H1 (cell line): ENCODE measurements around the gene CCDC33. TPM values are rescaled to one million over a fixed set of nuclear protein-coding genes. Genes with fewer than 3 reads are reported as not detected.
A peak's percentile ranks its signal among the peaks of the same experiment; 100 is the strongest.

Experiments used
- CTCF ChIA-PET: fragments of 300-600 bp; sonication (Branson Sonifier 250); formaldehyde crosslinking; loops from one replicate; lab custom pipeline; 2021; ENCODE audit not compliant: partially characterized antibody; lab: Charles Lee
- POLR2A ChIA-PET: fragments of 300-600 bp; sonication (Branson Sonifier 250); formaldehyde crosslinking; loops from one replicate; lab custom pipeline; 2021; ENCODE audit warnings: inconsistent platforms; ENCODE audit not compliant: partially characterized antibody; lab: Charles Lee
- DNase-seq, 2 experiments: peaks; one replicate each; pipeline versions ENCODE4 v3.0.0 to v3.0.0-alpha.2; 2010 to 2022; ENCODE audit warnings: low spot score in 2 of 2, low read depth in 1 of 2, mixed read lengths in 1 of 2
- FAIRE-seq: peaks from 2 replicates; lab custom pipeline; 2011; peaks lifted over from hg19 to GRCh38; lab: Jason Lieb, UNC
- H2AFZ ChIP-seq: 2 replicates; pipeline ENCODE4 v1.8.1; 2012; ENCODE audit warnings: low read length, inconsistent platforms
- H2AK5ac ChIP-seq: 2 replicates; pipeline ENCODE4 v1.6.1; 2013; ENCODE audit warnings: low read depth, low read length
- H2BK120ac ChIP-seq: replicated peaks from 2 replicates; pipeline ENCODE3; 2013; ENCODE audit warnings: low read depth, low read length, inconsistent platforms
- H2BK12ac ChIP-seq: 2 replicates; pipeline ENCODE4 v1.6.1; 2013; ENCODE audit warnings: low read depth, low read length
- H2BK15ac ChIP-seq: 2 replicates; pipeline ENCODE4 v1.6.1; 2013; ENCODE audit warnings: low read length
- H2BK20ac ChIP-seq: 2 replicates; pipeline ENCODE4 v1.6.1; 2013; ENCODE audit warnings: low read length
- H2BK5ac ChIP-seq: 2 replicates; pipeline ENCODE4 v1.6.1; 2013; ENCODE audit warnings: low read depth, low read length
- H3K14ac ChIP-seq: 2 replicates; pipeline ENCODE4 v1.6.1; 2013; ENCODE audit warnings: inconsistent platforms; ENCODE audit not compliant: insufficient read length
- H3K18ac ChIP-seq: 2 replicates; pipeline ENCODE4 v1.6.1; 2013; ENCODE audit warnings: low read length; ENCODE audit errors: extremely low read depth
- H3K23ac ChIP-seq: 2 replicates; pipeline ENCODE4 v1.6.1; 2013; ENCODE audit warnings: inconsistent platforms; ENCODE audit not compliant: insufficient read length
- H3K23me2 ChIP-seq: 2 replicates; pipeline ENCODE4 v1.6.1; 2013; ENCODE audit warnings: low read depth, low read length
- H3K27ac ChIP-seq: 2 replicates; pipeline ENCODE4 v1.6.1; 2011; ENCODE audit warnings: low read depth, low read length, inconsistent platforms
- H3K27me3 ChIP-seq, 4 experiments: replicated peaks in 1 of 4; 1 replicate in 1 of 4; 2 replicates in 3 of 4; pipeline versions ENCODE4 v1.6.1 to v1.8.1; 2011 to 2013; ENCODE audit warnings: low read length in 3 of 4, mild to moderate bottlenecking in 3 of 4, inconsistent platforms in 2 of 4, mixed read lengths in 2 of 4, moderate library complexity in 1 of 4; ENCODE audit not compliant: control insufficient read depth in 3 of 4, insufficient read depth in 3 of 4; ENCODE audit errors: extremely low read depth in 1 of 4
- H3K36me3 ChIP-seq, 4 experiments: 2 replicates each; pipeline versions ENCODE4 v1.6.1 to v1.8.1; 2011 to 2013; ENCODE audit warnings: mild to moderate bottlenecking in 4 of 4, low read length in 3 of 4, moderate library complexity in 2 of 4, control low read depth in 1 of 4, inconsistent platforms in 1 of 4; ENCODE audit not compliant: insufficient read depth in 4 of 4, control insufficient read depth in 2 of 4
- H3K4ac ChIP-seq: replicated peaks from 2 replicates; pipeline ENCODE3; 2013; ENCODE audit warnings: low read length, low read depth, mixed read lengths, inconsistent platforms; ENCODE audit not compliant: insufficient read length
- H3K4me1 ChIP-seq, 4 experiments: replicated peaks in 1 of 4; 1 replicate in 1 of 4; 2 replicates in 3 of 4; pipeline versions ENCODE4 v1.6.1 to v1.8.1; 2011 to 2013; ENCODE audit warnings: low read length in 3 of 4, inconsistent platforms in 2 of 4, mixed read lengths in 1 of 4; ENCODE audit not compliant: insufficient read depth in 4 of 4, control insufficient read depth in 3 of 4
- H3K4me2 ChIP-seq, 2 experiments: 2 replicates each; pipeline versions ENCODE4 v1.6.1 to v1.8.1; 2011 to 2013; ENCODE audit warnings: low read depth in 2 of 2, low read length in 2 of 2, control low read depth in 1 of 2, inconsistent platforms in 1 of 2, mild to moderate bottlenecking in 1 of 2; ENCODE audit not compliant: insufficient read depth in 1 of 2
- H3K4me3 ChIP-seq, 4 experiments: fragments of 200-600, 300-600 bp in 1 of 4; sonication (generic), shearing (Covaris generic), sonication (Bioruptor Twin) in 1 of 4; 2 replicates each; pipeline versions ENCODE4 v1.5.1 to v1.8.1; 2011 to 2016; ENCODE audit warnings: low read length in 4 of 4, low read depth in 3 of 4, control low read depth in 2 of 4, inconsistent platforms in 2 of 4, mild to moderate bottlenecking in 2 of 4, mixed read lengths in 1 of 4, moderate library complexity in 1 of 4; ENCODE audit not compliant: insufficient read depth in 2 of 4; ENCODE audit errors: extremely low read depth in 1 of 4
- H3K56ac ChIP-seq: replicated peaks from 2 replicates; pipeline ENCODE3; 2013; ENCODE audit warnings: low read depth, mild to moderate bottlenecking, mixed read lengths, low read length, inconsistent platforms; ENCODE audit not compliant: insufficient read length
- H3K79me1 ChIP-seq: 2 replicates; pipeline ENCODE4 v1.6.1; 2013; ENCODE audit warnings: low read depth, low read length, control low read depth
- H3K79me2 ChIP-seq, 2 experiments: 2 replicates each; pipeline versions ENCODE4 v1.6.1 to v1.8.1; 2012 to 2013; ENCODE audit warnings: low read length in 2 of 2, mild to moderate bottlenecking in 2 of 2, inconsistent platforms in 1 of 2; ENCODE audit not compliant: insufficient read depth in 2 of 2, control insufficient read depth in 1 of 2
- H3K9ac ChIP-seq, 4 experiments: replicated peaks in 1 of 4; 1 replicate in 1 of 4; 2 replicates in 3 of 4; pipeline versions ENCODE4 v1.6.1 to v1.8.1; 2011 to 2013; ENCODE audit warnings: low read depth in 3 of 4, low read length in 3 of 4, control low read depth in 2 of 4, mild to moderate bottlenecking in 2 of 4, moderate library complexity in 2 of 4, inconsistent platforms in 1 of 4; ENCODE audit errors: extremely low read depth in 1 of 4
- H3K9me3 ChIP-seq, 2 experiments: 2 replicates each; pipeline versions ENCODE4 v1.6.1 to v1.8.1; 2012 to 2013; ENCODE audit warnings: mild to moderate bottlenecking in 2 of 2, moderate library complexity in 2 of 2, control low read depth in 1 of 2, inconsistent platforms in 1 of 2, low read depth in 1 of 2, low read length in 1 of 2, mixed read lengths in 1 of 2; ENCODE audit not compliant: insufficient read depth in 2 of 2
- H4K20me1 ChIP-seq, 2 experiments: replicated peaks in 1 of 2; 2 replicates each; pipeline versions ENCODE3 to v1.8.1; 2011 to 2013; ENCODE audit warnings: inconsistent platforms in 2 of 2, low read length in 2 of 2, mild to moderate bottlenecking in 1 of 2; ENCODE audit not compliant: insufficient read depth in 2 of 2, control insufficient read depth in 1 of 2
- H4K5ac ChIP-seq: 2 replicates; pipeline ENCODE4 v1.6.1; 2013; ENCODE audit warnings: low read length, low read depth, mixed read lengths, inconsistent platforms; ENCODE audit not compliant: insufficient read length
- H4K8ac ChIP-seq: 2 replicates; pipeline ENCODE4 v1.8.0; 2013; ENCODE audit warnings: mild to moderate bottlenecking, moderate library complexity, low read length, inconsistent platforms; ENCODE audit not compliant: insufficient read depth; ENCODE audit errors: extremely low read depth
- H4K91ac ChIP-seq: replicated peaks from 2 replicates; pipeline ENCODE3; 2013; ENCODE audit warnings: low read length, mixed read lengths, inconsistent platforms; ENCODE audit not compliant: insufficient read length
- EZH2 ChIP-seq: fragments of 200-600 bp; sonication (generic); IDR thresholded peaks from 2 replicates; pipeline ENCODE4 v1.7.1; 2012; ENCODE audit warnings: low read depth, mild to moderate bottlenecking, moderate library complexity, low read length, inconsistent platforms; ENCODE audit not compliant: severe bottlenecking
- PHF8 ChIP-seq: fragments of 200-600 bp; sonication (generic); conservative IDR thresholded peaks from 2 replicates; pipeline ENCODE4 v1.7.1; 2012; ENCODE audit warnings: low read depth, mild to moderate bottlenecking, inconsistent platforms, low read length, moderate library complexity
- WGBS, 2 experiments: shearing (Covaris generic) in 1 of 2; methylation state at CpG; one replicate each; pipeline versions ENCODE4 v1.1.6 to v1.1.7; 2013 to 2015; ENCODE audit warnings: low lambda C conversion rate in 2 of 2, mixed read lengths in 2 of 2, inconsistent platforms in 1 of 2, low coverage in 1 of 2, missing lambda C conversion rate in 1 of 2; ENCODE audit not compliant: insufficient replicate concordance in 2 of 2, insufficient coverage in 1 of 2, insufficient read length in 1 of 2; ENCODE audit errors: extremely low coverage in 1 of 2, missing lambda C conversion rate in 1 of 2; 5-methylcytosine and 5-hydroxymethylcytosine counted together
- polyA plus RNA-seq, 7 experiments: library from polyadenylated mRNA; depleted of rRNA in 3 of 7; stranded (reverse) in 5 of 7; unstranded in 2 of 7; fragments of >200 nt in 5 of 7; fragments of 200-250 nt in 2 of 7; gene quantifications; 1 replicate in 5 of 7; 2 replicates in 1 of 7; 4 replicates in 1 of 7; pipeline versions ENCODE4 v1.2.1 to v1.2.3, GENCODE V29; 2011 to 2013; ENCODE audit warnings: missing spikeins in 2 of 7, mixed read lengths in 2 of 7
- total RNA-seq: library from RNA; stranded (reverse); fragmentation: NEBNext Ultra II Directional; extraction: Animal tissue kit (Norgen Biotek cat#: 25700); gene quantifications from 2 replicates; pipeline ENCODE4 v1.2.1, GENCODE V29; 2021

The CCDC33 gene
- total and polyA plus RNA-seq, 2 of the 8 experiments (the other 6 are each of a cell fraction or from before 2014, with no cell fraction given), result 2.0 to 2.7 TPM

- WGBS, 2 experiments, result 19% methylated on average over 24 of the region's 25 CpGs; no CpG with 5 or more reads in 1 of the 2 experiments
- Histone ChIP-seq H3K27ac (no peak overlapping the region), H4K8ac (no peak overlapping the region), H3K27me3 (peaks cover 25 to 92% (median 86%) of the 10 kb centered on the region in 4 experiments), H3K4ac (no peak overlapping the region), H2BK20ac (no peak overlapping the region), H2AFZ (no peak overlapping the region), H3K9me3 (no peaks in the 10 kb centered on the region), H4K20me1 (peaks cover 3 to 5% of the 10 kb centered on the region in 2 experiments), H3K79me1 (no peaks in the 10 kb centered on the region), H3K23me2 (no peaks in the 10 kb centered on the region; the same call in 1 of the 2 replicates), H3K14ac (no peak overlapping the region), H2BK15ac (no peak overlapping the region), H3K4me2 (peak overlapping the region; percentile 55 to 57; a peak in 3 of 4 replicates), H2BK12ac (no peak overlapping the region), H3K56ac (no peak overlapping the region), H2AK5ac (no peak overlapping the region), H3K9ac (no peak overlapping the region), H3K79me2 (no peaks in the 10 kb centered on the region), H2BK120ac (no peak overlapping the region), H2BK5ac (no peak overlapping the region), H3K4me3 (peak overlapping the region in 1 of 4 experiments; percentile 36; a peak in 1 of 8 replicates), H3K4me1 (peaks cover 3 to 45% (median 30%) of the 10 kb centered on the region in 4 experiments), H3K18ac (no peak overlapping the region; the same call in 1 of the 2 replicates), H3K23ac (no peak overlapping the region), H4K91ac (no peak overlapping the region), H4K5ac (no peak overlapping the region), H3K36me3 (no peaks in the 10 kb centered on the region)
- no peak for DNase-seq
- CTCF ChIA-PET, result interaction anchor here (0.7 to 3.2 kb wide), 21 partner anchors 14 to 248 kb away, joined by 3 to 16 read pairs (median 4); partner anchors contain the start of genes ISLR and STRA6
- POLR2A ChIA-PET, result interaction anchor here (0.6 to 6.0 kb wide), 14 partner anchors 9 to 1515 kb away, joined by 3 to 44 read pairs (median 4); partner anchors contain the start of gene STRA6
- peak; percentile 9 for TF ChIP-seq EZH2
- TF ChIP-seq PHF8, result no peak
- FAIRE-seq, result no peak
Observed at GRCh38 chr15:74222240-74223119, 13.6 kb upstream of the CCDC33 start.
